GM18858 (cell line): Measurements from ENCODE around the gene KHDC4.

ENCODE experiments used
- ATAC-seq: cut with Tn5 transposase; IDR thresholded peaks from one replicate; pipeline ENCODE4 v1.9.1; 2021; ENCODE audit not compliant: unreplicated experiment

Gene KHDC4

GRCh38 chr1:155970531-155971167 is 36.4 kb upstream of the KHDC4 start:
- no peak for ATAC-seq

- no peak for ATAC-seq
These were observed 35.2 kb upstream of the KHDC4 start for GRCh38 chr1:155969377-155969791.

- no peak for ATAC-seq
These were observed 34.5 kb upstream of the KHDC4 start for GRCh38 chr1:155968670-155969069.

GRCh38 chr1:155968051-155968400 is 33.8 kb upstream of the KHDC4 start:
- ATAC-seq: no peak

GRCh38 chr1:155967341-155968050 is 33.3 kb upstream of the KHDC4 start:
- no peak for ATAC-seq

- ATAC-seq: no peak
These were observed 32.5 kb upstream of the KHDC4 start for GRCh38 chr1:155966750-155967149.

GRCh38 chr1:155966135-155966534 is 31.9 kb upstream of the KHDC4 start:
- ATAC-seq: no peak

- ATAC-seq: no peak
These were observed 30.0 kb upstream of the KHDC4 start for GRCh38 chr1:155964193-155964592.

GRCh38 chr1:155962599-155963211 is 28.5 kb upstream of the KHDC4 start:
- ATAC-seq: no peak

GRCh38 chr1:155961937-155962336 is 27.7 kb upstream of the KHDC4 start:
- no peak for ATAC-seq

GRCh38 chr1:155960081-155960745 is 26.0 kb upstream of the KHDC4 start:
- no peak for ATAC-seq

- no peak for ATAC-seq
These were observed 23.2 kb upstream of the KHDC4 start for GRCh38 chr1:155957411-155957915.

GRCh38 chr1:155954645-155955044 is 20.4 kb upstream of the KHDC4 start:
- ATAC-seq: no peak

GRCh38 chr1:155952505-155952890 is 18.3 kb upstream of the KHDC4 start:
- no peak for ATAC-seq

GRCh38 chr1:155951753-155952504 is 17.7 kb upstream of the KHDC4 start:
- no peak for ATAC-seq

- no peak for ATAC-seq
These were observed 16.6 kb upstream of the KHDC4 start for GRCh38 chr1:155950829-155951228.

- ATAC-seq: no peak
These were observed 13.5 kb upstream of the KHDC4 start for GRCh38 chr1:155947741-155948140.

GRCh38 chr1:155947292-155947691 is 13.1 kb upstream of the KHDC4 start:
- no peak for ATAC-seq

GRCh38 chr1:155946633-155947219 is 12.5 kb upstream of the KHDC4 start:
- ATAC-seq: peak; percentile 13

- ATAC-seq: no peak
These were observed 10.2 kb upstream of the KHDC4 start for GRCh38 chr1:155944444-155944799.
